Measurements from ENCODE around the gene TRUB1.
"Not testable (repeated sequence)": the region's sequence is repeated elsewhere in the genome, so short reads cannot be mapped to it uniquely, and the experiment has no call there.

The TRUB1 gene

GRCh38 chr10:114937962-114938855 lies at the start of gene TRUB1:
TSS of gene TRUB1 (plus strand) at chr10:114938195. CDS start at chr10:114938254, 59 bp downstream.
- DNase-seq, result peak; percentile 74 to 88 (median 85)

DNA sequence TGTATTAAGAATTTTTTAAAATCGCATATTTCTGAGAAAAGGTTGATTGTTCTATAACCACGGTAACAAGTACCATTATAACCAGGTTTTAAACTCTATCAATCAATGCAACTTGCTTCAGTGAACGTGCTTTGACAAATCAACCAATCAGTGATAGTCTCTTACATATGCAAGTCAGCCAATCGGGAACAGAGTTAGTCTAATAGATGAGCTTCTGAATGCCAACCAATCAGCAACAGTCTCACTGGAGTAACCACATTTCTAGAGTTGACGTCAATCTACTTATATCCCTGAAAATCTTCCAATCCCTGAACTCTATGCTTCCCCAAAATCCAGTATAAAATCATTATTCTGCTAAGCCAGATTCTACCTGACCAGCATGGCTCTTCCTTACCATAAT lies 44.7 kb upstream of the TRUB1 start:
- DNase-seq, result no peak

GRCh38 chr10:114894911-114895310 lies 43.1 kb upstream of the TRUB1 start:
- DNase-seq, result no peak

DNA sequence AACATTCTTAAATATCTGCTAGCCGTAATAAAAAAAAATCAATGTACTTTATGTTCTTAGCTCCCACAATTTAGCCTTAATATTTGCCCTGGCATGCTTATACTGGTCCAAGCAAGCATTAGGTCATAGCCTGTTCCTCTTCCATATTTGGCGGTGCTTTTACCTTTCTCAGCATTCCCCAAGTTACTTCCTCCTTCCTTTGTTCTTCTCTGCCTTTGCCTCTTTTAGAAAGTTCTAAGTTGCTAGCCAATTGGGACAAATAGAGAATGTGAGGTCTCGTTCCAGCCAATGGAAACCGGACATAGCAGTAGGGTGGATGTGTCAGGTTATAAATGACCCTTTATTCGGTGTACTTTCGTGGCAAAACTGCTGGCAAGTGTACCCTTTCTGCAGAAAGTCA lies 41.0 kb upstream of the TRUB1 start:
- DNase-seq, result not testable (repeated sequence)

DNA sequence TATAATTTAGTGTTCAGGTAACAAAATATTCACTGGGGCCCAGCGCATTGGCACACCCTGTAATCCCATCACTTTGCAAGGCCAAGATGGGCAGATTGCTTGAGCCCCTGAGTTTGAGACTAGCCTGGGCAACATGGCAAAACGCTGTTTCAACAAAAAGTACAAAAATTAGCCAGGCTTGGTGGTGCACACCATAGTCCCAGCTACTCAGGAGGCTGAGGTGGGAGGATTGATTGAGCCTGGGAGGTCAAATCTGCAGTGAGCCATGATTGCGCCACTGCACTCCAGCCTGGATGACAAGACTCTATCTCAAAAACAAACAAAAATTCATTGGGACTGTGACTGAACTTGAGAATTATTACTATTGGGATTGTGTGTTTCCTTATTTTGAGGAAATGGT lies 40.4 kb upstream of the TRUB1 start:
- DNase-seq, result no peak

DNA sequence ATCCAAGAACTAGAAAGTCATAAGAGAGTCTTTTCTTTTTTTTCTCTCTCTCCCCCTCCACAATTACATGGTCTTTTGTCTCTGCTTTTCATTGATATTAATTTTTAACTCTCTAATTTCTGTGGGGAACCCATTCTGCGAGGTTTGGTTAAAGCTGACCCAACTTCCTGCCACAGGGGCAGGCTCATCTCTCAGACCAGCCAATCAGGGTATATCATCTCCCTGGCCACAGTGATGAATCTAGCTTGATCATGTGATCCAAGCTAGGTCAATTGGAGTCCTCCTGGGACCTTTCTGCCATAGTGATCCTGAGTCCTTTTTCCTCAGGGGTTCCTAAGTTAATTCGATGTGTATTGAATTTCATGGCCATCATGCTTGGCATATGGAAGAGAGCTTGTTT lies 38.0 kb upstream of the TRUB1 start:
- no peak for DNase-seq

- no peak for DNase-seq
Measured at GRCh38 chr10:114900658-114901057, 37.3 kb upstream of the TRUB1 start.

DNA sequence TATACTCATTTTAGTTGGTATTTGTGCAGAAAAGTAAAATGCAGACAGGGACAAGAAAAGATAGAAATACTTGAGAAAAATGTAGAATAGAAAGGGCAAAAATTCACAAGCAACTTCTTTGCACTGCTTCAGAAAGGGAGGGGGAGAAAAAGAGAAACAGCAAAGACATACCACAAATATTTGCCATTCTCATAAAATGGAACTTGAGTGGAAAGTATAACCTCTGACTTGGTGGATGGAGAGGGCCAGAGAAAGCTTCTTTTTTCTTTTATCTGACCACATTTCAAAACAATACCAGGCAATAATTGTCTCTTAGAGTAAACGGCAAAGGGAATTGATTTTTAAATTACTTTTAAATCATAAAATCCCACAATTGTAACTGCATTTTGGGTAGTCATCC lies 35.8 kb upstream of the TRUB1 start:
- no peak for DNase-seq

- DNase-seq, result no peak
Measured at GRCh38 chr10:114905450-114905849, 32.5 kb upstream of the TRUB1 start.

DNA sequence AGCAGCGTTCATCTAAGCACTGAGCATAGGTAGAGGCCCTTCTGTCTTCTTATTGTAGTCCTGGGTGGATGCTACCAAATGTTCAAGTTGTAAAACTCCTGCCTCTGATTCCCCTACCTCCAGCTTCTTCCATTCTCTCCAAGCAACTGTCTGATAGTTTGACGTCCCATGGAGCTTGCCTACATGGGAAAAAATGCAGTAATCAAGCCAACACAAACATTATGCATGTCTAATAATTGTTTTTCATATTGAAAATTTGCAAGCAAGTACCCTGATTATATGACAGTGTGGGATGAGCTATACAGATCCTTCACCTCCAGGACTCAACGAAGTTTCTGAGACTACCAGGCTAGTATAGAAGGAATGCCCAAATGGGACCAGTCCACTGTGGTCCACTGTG lies 31.0 kb upstream of the TRUB1 start:
- no peak for DNase-seq

- DNase-seq, result no peak
Measured at GRCh38 chr10:114908896-114909295, 29.1 kb upstream of the TRUB1 start.

DNA sequence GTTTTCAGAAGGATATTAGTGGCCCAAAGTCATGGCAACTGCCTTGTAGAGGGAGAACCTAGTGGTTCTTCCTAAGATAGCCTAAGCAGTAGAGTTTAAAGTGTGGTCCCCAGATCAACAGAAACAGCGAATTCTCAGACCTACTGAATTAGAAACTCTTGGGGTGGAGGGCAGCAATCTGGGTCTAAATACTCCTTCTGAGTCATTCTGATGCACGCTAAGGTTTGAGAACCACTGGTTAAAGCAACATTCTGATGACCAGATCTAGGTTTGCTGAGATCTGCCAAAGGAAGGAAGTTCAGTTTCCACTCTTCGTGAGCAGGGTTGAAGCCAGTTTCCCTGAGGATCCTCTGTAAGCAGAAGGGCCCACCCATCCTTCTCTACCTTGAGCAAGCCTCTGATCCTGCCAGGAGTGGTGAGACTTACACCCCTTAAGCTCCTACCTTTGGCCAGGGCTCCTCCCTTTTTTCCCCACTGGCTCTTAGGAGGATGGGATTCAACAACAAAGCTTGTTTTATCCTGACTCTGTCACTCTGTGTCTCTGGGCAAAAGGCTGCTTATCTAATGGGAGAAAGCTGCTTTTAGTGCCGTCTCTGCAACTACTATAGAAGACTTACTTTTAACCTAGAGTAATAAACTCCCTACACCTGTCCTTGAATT lies 26.8 kb upstream of the TRUB1 start:
- DNase-seq, result no peak

- no peak for DNase-seq
Measured at GRCh38 chr10:114911801-114912469, 26.1 kb upstream of the TRUB1 start.

DNA sequence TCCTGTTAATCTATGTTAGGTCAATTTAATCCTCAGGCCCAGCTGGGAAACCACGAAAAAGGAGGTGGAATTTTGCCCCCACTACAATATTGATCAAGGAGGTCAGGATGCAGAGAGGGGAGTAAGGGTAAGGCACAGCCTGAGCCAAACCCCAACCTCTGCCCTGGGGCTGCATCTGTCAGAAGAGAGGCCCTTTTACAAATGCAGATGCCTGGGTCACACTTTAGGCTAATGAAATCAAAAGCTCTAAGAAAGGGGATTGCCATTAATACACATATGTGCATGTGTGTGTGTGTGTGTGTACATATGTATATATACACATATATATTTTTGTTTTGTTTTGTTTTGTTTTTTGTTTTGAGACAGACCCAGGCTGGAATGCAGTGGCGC lies 25.5 kb upstream of the TRUB1 start:
- DNase-seq, result no peak

DNA sequence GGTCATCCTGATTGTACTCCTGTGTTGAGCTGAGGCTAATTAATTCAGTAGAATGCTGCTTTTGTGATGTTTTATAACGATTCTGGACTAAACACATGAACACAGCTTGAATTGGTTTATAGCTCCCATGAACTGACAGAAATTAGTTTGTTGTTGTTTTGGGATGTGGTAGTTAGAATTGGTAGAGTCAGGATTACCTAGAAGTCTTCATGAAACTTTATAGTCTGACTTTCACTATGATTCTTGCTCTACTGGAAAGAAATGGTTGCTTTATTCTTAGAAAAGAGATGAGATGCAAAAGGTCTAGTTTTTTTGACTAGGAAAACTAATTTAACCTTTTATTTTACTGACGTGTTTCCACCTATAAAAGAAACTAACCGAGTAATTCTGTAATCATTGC lies 23.4 kb upstream of the TRUB1 start:
- DNase-seq, result no peak

DNA sequence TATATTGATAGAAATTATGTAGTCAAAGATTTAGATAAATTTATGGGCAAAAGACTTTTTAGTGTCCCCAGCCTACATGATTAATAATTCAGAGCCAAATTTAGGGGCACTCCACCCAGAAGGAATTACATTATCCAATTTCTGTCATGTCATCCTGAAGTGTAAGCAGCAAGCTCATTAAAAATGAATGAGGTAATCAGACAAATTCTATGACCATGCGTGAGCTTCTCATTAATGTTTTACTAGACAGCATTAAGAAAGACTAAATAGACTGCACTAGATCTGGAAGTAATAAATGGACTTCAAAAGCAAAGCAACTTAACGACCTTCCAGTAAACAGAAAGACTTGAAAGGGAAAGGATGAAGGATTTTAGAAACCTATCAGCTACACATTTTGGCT lies 22.7 kb upstream of the TRUB1 start:
- DNase-seq, result no peak

GRCh38 chr10:114916653-114917052 lies 21.3 kb upstream of the TRUB1 start:
- DNase-seq, result no peak

- DNase-seq, result no peak
Measured at GRCh38 chr10:114917459-114917858, 20.5 kb upstream of the TRUB1 start.

DNA sequence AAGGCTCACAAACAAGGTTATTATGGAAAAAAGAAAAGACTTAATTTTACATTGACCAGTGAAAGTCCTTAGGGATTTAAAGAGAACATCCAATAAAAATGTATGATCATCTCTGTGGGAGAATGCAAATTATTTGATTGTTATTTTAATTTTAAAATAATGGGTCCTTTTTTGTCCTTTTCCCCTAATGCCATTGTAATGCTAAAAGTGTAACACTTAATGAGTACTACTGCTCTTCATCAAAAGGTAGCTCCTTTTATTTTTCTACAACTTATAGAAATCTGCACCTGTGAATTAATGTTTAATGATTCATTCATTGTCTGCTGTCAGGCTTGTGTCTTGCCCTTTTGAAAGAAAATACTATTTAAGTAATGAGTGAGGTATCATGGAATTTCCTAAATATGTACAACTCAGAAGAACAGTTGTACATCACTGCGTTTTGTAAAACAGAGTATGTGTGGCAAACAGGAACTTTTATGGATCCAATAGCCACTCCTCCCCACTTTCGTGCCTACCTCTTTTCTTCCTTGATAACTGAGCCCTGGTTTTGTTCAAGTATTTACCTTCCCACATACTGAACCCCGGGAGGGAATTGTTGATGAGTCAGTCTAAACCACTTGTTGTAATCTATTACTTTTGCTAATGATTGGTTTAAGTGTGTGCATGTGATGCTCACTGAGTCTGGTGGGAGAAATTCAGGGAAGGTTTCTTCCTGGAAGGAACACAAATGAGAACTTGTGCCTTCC lies 19.9 kb upstream of the TRUB1 start:
- no peak for DNase-seq

DNA sequence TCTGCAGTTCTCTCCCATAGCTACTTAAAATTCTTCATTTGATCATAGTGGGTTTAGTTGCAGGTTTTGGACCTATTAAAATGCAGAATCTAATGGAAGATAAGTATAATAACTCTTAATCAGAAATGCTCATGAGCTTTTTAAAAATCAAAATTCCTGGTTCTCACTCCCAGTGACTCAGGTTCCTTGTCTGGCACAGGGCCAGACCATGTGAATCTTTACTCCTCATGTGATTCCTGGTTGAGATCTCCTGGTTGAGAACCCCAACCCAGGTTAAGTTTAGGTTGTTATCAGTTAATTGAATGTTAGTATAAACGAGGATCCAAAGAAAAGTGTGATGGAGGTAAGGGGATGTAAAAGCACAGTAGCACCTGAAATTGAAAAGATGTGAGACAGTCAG lies 17.5 kb upstream of the TRUB1 start:
- no peak for DNase-seq

DNA sequence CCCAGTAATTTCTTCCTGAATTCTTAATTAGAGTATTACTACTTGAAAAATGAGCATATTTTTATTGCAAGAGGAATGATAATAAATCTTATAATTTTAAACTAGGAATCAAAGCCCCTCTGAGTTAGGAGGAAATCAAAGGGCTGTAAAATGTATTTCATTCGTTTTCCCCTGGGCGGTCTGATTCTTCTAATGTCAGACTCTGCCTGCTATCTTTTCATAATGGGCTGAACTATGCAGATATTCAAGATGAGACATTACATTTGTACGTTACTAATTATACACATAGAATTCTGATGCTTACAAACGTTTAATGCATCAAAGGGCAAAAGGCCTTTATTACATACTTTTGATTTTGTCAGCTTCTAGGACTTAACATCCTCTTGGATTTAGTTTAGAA lies 16.0 kb upstream of the TRUB1 start:
- DNase-seq, result no peak

GRCh38 chr10:114923551-114923950 lies 14.4 kb upstream of the TRUB1 start:
- DNase-seq, result no peak
